GM19455 (cell line): ENCODE results near the gene CD82.
"Not testable (repeated sequence)": the region's sequence is repeated elsewhere in the genome, so short reads cannot be mapped to it uniquely, and the experiment has no call there.

ENCODE experiments used
- ATAC-seq: cut with Tn5 transposase; IDR thresholded peaks from one replicate; pipeline ENCODE4 v1.9.1; 2021; ENCODE audit not compliant: unreplicated experiment

Gene CD82

GRCh38 chr11:44533921-44534711 lies 31.3 kb upstream of the CD82 start:
- ATAC-seq, result no peak

DNA sequence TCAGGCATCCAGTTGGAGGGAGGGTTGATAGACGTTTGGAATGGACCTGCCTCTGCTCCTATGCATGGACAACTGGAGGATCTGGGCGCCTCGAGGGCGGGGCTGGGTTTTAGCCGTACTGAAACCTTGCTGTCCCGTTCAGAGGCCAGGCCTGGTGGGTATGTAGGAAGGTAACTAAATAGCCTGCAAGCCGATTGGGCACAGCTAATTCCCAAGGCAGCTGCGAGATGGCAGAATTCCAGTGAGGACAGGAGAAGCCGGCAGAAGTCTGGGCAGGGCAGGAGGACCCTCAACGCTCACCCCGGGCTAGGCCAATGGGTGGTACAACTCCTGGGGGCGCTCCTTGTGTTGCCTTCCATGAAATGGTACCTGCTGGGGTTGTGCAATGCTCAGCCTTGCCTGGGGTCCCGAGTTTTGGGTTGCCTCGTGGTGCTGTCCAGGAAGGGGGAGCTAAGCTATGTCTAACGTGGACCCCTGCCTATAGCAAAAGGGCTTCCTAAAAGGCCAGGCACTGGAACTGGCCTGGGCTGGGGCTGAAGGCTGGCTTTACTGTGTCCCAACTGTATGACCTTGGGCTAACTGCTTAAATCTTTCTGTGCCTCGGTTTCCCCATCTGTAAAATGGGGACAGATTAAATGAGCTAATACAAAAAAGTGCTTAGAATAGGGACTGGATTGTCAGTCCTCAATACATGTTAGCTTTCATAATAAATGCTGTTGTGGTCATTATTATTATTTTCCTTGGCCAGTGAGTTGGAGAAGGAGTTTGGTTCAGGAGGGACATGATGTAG lies 30.1 kb upstream of the CD82 start:
- ATAC-seq, result no peak

GRCh38 chr11:44536788-44537516 lies 28.5 kb upstream of the CD82 start:
- ATAC-seq, result no peak

- ATAC-seq, result no peak
These were observed 27.8 kb upstream of the CD82 start for GRCh38 chr11:44537679-44538078.

GRCh38 chr11:44538375-44539054 lies 26.9 kb upstream of the CD82 start:
- peak; percentile 83 for ATAC-seq

- no peak for ATAC-seq
These were observed 25.5 kb upstream of the CD82 start for GRCh38 chr11:44539971-44540370.

DNA sequence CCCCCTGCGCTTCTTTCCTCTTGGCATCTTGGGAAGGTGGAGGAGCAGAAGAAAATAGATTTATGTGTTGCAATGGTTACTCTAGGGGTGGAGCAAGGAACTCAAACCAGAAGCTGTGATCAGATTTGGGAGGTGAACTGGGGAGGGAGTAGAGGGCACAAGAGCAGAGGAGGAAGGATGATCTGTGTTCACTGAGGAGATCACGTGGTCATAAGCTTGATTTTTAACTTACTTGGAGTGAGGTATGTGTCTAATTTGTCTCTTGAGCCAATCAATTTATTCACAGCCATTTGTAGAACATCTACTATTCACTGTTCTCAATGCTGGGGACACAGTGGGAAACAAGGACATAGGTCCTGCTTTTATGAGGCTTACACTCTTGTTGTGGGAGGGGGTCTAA lies 24.8 kb upstream of the CD82 start:
- no peak for ATAC-seq

DNA sequence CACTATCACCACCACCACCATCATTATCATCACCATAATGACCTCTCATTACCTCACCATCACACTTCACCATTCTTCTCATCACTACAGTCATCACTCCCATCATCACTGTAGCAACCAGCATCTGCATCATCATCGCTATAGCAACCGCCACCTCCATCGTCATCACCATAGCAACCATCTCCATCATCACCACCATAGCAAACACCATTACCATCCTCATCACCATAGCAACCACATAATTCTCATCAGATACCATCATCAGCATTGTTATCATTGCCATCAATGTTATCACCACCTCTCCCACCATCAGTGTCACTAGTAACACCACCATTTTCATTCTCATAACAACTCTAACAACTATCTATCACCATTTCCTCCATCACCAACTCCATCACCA lies 23.1 kb upstream of the CD82 start:
- no peak for ATAC-seq

DNA sequence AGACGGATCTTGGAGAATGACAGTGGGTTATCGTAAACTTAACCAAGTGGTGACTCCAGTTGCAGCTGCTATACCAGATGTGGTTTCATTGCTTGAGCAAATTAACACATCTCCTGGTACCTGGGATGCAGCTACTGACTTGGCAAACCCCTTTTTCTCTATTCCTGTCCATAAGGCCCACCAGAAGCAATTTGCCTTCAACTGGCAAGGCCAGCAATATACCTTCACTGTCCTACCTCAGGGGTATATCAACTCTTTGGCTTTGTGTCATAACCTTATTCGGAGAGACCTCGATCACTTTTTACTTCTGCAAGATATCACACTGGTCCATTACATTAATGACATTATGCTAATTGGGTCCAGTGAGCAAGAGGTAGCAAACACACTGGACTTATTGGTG lies 18.5 kb upstream of the CD82 start:
- not testable (repeated sequence) for ATAC-seq

DNA sequence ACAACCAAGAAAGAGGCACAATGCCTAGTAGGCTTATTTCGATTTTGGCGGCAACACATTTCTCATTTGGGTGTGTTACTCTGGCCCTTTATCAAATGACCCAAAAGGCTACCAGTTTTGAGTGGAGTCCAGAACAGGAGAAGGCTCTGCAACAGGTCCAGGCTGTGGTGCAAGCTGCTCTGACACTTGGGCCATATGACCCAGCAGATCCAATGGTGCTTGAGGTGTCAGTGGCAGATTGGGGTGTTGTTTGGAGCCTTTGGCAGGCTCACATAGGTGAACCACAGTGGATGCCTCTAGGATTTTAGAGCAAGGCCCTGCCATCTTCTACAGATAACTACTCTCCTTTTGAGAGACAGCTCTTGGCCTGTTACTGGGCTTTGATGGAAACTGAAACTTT lies 17.9 kb upstream of the CD82 start:
- not testable (repeated sequence) for ATAC-seq

DNA sequence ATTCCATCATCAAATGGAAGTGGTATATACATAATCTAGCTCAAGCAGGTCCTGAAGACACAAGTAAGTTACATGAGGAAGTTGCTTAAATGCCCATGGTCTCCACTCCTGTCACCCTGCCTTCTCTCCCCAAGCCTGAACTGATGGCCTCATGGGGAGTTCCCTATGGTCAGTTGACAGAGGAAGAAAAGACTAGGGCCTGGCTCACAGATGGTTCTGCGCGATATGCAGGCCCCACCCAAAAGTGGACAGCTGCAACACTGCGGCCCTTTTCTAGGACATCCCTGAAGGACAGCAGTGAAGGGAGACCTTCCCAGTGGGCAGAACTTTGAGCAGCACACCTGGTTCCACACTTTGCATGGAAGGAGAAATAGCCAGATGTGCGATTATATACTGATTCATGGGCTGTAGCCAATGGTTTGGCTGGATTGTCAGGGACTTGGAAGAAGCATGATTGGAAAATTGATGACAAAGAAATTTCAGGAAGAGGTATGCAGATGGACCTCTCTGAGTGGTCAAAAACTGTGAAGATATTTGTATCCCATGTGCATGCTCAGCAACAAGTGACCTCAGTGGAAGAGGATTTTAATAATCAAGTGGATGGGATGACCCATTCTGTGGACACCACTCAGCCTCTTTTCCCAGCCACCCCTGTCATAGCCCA lies 17.3 kb upstream of the CD82 start:
- no peak for ATAC-seq

DNA sequence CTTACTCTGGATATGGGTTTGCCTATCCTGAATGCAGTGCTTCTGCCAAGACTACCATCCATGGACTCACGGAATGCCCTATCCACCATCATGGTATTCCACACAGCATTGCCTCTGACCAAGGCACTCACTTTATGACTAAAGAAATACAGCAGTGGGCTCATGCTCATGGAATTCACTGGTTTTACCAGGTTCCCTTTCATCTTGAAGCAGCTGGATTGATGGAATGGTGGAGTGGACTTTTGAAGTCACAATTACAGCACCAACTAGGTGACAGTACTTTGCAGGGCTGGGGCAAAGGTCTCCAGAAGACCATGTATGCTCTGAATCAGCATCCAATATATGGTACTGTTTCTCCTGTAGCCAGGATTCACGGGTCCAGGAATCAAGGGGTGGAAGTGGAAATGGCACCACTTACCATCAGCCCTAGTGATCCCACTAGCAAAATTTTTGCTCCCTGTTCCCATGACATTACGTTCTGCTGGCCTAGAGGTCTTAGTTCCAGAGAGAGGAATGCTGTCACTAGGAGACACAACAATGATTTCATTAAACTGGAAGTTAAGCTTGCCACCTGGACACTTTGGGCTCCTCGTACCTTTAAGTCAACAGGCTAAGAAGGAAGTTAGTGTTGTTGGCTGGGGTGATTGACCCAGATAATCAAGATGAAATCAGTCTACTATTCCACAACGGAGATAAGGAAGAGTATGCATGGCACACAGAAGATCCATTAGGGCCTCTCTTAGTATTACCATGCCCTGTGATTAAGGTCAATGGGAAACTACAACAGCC lies 16.3 kb upstream of the CD82 start:
- ATAC-seq, result not testable (repeated sequence)

- ATAC-seq, result no peak
These were observed 15.3 kb upstream of the CD82 start for GRCh38 chr11:44550123-44550522.

- ATAC-seq, result no peak
These were observed 13.9 kb upstream of the CD82 start for GRCh38 chr11:44551456-44552139.

DNA sequence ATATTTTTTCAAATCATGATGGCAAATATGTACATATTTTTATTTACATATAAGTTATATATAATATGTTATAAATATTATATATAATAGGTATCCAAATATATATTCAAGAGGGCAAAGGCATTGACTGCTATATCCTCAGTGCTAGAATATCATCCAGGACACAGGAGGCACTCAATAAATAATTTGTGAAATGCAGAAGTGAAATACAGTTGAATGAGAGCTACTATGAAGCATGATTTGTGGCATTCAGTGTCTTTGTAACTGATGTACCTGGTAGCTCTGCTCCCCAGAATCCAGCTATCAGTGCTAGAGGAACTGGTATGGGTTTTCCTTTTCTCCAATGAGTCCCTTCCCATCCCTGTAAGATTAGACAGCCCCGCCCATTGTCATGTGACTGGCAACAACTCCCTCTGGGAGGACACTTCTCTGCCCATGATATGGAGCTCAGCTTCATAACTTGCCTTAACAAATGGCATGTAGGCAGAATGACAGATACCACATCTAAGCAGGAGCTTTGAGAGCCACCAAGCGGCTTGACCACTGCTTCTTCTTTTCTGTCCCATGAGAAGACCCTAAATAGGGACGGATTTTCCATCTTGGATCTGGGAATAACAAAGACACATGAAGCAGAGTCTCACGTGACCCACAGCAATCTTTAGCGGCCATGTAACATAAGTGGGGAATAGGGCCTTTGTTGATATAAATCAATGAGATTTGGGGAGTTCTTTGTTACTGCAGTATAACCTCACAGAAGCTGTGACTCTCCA lies 10.2 kb upstream of the CD82 start:
- ATAC-seq, result no peak

DNA sequence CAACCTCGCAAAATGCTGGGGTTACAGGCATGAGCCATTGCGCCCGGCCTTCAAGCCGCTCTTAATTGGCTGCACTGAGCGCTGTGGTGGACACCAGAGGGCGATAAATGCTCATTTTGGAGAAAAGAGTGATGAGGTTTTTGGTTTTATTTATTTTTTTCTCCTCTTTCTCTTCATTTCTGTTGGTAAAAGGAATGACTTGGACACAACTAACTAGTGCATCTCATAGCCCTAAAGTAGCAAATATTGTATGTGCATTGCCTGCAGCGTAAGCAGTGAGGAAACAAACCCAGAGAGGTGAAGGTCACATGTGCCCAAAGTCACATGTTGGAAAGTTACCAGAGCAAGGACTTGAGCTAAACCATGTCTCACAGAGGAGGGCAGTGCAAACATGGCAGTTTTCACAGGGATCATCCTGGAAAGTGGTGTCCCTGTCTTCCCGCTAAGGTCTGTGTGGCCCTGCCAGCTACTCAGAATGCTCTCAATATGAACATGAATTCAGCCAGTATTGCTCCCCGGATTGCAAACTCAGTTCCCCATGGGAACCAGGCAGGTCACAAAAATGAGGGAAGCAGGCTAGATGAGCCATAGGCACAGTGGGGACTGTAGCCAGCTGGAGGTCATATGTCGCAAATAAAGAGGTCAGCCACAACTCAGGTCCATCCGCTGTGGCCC lies 8.6 kb upstream of the CD82 start:
- no peak for ATAC-seq

DNA sequence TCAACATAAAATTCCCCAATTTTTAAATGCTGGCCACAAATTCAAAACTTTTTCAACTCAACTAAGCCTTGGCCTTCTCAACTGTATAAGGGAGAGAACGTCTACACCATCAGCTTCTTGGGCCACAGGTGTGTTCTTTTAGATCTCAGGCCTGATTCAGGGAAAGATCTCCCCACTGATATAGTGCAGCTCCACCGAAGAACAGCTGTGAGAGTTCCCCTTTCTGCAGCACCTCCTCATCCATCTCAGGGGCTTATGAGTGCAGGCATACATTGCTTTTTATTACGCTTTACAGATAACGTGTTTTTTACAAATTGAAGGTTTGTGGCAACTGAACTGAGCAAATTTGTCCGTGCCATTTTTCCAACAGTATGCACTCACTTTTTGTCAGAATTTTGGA lies 8.0 kb upstream of the CD82 start:
- no peak for ATAC-seq
